ENCODE data around the gene ARPP21.
"Not testable (repeated sequence)": the region's sequence is repeated elsewhere in the genome, so short reads cannot be mapped to it uniquely, and the experiment has no call there.

Gene ARPP21

DNA sequence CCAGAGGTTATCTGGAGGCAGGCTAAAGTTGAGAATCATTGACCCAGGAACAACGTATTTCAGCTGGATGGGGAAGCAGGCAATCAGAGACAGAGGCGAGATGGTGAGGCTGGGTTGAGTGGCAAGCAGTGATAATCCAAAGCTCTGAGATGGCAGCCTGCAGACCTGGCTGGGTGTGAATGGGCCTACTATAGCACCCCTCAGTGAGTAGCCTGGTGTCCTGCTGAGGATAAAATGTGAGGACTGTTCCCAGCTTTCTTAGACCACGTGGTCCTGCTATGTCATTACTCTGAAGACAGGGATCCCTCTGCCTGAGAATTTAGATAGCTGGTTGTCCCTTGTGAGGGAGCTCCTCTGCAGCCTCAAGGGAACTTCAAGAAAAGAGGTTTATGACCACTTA, 141.5 kb downstream of the ARPP21 start:
- no peak for DNase-seq (ENCODE audit: low read depth in 2 of 2)

GRCh38 chr3:35781558-35781957, 142.2 kb downstream of the ARPP21 start:
- no peak for DNase-seq (ENCODE audit: low read depth in 2 of 2)

GRCh38 chr3:35782355-35782754, 143.0 kb downstream of the ARPP21 start:
- DNase-seq (ENCODE audit: low read depth in 2 of 2), result no peak

GRCh38 chr3:35784169-35784568, 144.8 kb downstream of the ARPP21 start:
- no peak for DNase-seq (ENCODE audit: low read depth in 2 of 2)

DNA sequence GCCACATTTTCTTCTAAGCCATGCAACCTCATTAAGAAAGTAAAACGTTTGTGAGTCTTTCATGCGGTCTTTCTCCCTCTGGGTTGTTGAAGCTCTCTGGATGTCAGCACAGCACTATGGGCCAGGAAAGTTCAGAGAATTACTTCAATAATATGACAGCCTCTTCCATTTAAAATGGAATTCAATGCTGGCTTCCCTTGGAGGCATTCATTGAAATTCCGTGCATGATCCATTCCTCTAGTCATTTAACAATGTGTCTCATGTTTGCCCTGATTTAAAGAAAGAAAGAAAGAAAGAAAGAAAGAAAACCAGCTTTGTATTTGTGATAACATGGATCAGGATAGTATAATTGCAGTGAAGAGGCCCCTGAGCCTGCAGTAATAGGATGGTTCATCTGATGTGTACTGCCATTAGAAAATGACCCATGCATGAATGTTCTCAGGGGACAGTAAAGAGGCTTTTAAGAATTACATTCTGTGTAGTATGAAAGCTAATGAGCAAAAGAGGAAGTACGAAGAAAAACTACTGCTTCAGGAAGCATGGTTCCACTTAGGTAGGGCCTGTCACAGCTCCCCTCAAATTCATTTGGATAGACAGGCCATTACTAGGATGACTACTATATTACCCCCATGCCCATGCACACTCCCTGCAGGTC, 146.0 kb downstream of the ARPP21 start:
- DNase-seq (ENCODE audit: low read depth in 2 of 2), result no peak

GRCh38 chr3:35787936-35788335, 148.6 kb downstream of the ARPP21 start:
- no peak for DNase-seq (ENCODE audit: low read depth in 2 of 2)

GRCh38 chr3:35789042-35789831, 149.9 kb downstream of the ARPP21 start:
- DNase-seq (ENCODE audit: low read depth in 2 of 2), result no peak

- no peak for DNase-seq (ENCODE audit: low read depth in 2 of 2)
Measured at GRCh38 chr3:35790764-35791163, 151.4 kb downstream of the ARPP21 start.

GRCh38 chr3:35793667-35794066, 154.3 kb downstream of the ARPP21 start:
- no peak for DNase-seq (ENCODE audit: low read depth in 2 of 2)

GRCh38 chr3:35800960-35801459, 161.7 kb downstream of the ARPP21 start:
- DNase-seq (ENCODE audit: low read depth in 2 of 2), result no peak

GRCh38 chr3:35814531-35814930, 175.2 kb downstream of the ARPP21 start:
- DNase-seq (ENCODE audit: low read depth in 2 of 2), result no peak

DNA sequence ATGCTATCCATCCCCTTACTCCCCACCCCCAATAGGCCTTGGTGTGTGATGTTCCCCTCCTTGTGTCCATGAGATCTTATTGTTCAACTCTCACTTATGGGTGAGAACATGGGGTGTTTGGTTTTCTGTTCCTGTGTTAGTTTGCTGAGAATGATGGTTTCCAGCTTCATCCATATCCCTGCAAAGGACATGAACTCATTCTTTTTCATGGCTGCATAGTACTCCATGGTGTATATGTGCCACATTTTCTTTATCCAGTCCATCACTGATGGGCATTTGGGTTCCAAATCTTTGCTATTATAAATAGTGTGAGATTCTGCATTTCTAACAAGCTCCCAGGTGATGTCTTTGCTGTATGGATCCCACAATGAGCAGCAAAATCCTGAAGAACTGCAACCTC, 176.5 kb downstream of the ARPP21 start:
- not testable (repeated sequence) for DNase-seq (ENCODE audit: low read depth in 2 of 2)

- DNase-seq (ENCODE audit: low read depth in 2 of 2), result no peak
Measured at GRCh38 chr3:35817216-35817615, 177.9 kb downstream of the ARPP21 start.

DNA sequence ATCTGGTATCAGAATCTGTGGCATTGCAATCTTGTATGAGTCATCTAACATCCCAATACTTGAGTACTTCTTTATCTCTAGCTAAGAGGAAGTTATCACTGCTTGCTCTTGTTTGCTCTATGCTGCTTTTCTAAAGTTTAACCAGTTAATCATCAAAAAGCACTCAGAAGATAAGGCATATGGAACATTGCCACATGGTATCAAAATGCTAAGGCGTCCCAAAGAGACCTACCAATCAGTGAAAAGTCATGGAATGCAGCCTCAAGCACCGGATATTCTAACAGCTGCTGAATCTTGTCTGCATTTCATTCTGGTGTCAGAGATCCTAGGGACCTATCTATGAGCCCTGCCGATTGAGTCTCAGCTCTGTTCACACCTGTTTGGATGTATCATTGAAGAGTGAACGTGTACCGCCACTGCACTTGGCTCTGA, 192.8 kb downstream of the ARPP21 start:
- no peak for DNase-seq (ENCODE audit: low read depth in 2 of 2)

Data from stimulated activated CD4-positive, alpha-beta T cell treated with anti-CD3 and anti-CD28 coated beads, Interleukin-1b, Interleukin-23, amount 100 ng/mL, for 4 hours (primary cell).